ENCODE data around the gene SLC2A3.

DNA sequence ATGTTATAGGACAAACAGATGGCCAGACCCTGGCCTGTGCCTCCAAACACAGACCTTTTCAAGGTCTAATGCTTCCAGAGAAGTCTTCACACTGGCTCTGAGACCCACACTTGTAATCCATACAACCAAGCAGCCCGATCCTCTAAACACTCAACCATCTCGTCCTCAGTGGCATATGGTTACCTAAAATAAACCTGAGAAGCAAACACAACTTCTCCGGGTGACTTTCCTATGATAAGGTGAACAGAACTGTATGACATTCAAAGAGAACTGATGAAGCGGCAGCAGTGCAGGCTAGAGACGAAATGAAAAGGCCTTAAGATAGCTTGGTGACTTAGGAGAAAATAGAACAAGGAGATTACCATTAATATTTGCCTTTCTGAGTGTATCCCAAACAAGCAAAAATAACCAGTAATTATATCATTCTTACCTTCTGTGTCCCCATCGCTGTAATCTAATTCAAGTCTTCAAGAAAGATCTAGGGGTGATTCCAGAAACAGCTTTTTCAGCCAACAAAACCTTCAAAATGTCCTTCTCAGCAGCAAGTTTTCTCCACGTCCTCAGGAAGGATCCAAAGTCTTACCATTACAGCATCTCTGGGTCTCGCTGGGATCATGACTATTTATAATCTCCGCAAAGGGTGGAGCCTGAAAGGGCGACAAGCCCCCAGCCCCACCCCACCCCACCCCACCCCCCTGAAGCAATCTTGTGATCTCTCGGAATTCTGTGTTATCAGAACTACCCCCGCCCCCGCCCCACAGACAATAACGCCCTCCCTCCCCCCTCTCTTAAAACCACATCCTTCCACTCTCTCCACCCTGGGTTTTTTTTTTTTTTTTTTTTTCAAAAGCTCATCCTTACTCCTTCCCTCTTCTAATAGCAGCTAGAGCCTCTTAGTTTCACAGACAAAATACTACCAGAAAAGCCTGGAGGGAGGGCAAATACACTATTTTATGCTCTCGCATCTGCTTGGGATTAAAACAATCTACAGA lies at the start of gene SLC2A3:
- TF ChIP-seq EP300 (IDR thresholded peaks at IDR 0.05) (no peak), POLR2A (IDR thresholded peaks at IDR 0.05) (peak; percentile 54 to 88), POLR2AphosphoS5 (IDR thresholded peaks at IDR 0.05) (peak; percentile 67 to 78 (median 71))
- TF ChIP-seq, protein P1, sequence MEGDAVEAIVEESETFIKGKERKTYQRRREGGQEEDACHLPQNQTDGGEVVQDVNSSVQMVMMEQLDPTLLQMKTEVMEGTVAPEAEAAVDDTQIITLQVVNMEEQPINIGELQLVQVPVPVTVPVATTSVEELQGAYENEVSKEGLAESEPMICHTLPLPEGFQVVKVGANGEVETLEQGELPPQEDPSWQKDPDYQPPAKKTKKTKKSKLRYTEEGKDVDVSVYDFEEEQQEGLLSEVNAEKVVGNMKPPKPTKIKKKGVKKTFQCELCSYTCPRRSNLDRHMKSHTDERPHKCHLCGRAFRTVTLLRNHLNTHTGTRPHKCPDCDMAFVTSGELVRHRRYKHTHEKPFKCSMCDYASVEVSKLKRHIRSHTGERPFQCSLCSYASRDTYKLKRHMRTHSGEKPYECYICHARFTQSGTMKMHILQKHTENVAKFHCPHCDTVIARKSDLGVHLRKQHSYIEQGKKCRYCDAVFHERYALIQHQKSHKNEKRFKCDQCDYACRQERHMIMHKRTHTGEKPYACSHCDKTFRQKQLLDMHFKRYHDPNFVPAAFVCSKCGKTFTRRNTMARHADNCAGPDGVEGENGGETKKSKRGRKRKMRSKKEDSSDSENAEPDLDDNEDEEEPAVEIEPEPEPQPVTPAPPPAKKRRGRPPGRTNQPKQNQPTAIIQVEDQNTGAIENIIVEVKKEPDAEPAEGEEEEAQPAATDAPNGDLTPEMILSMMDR (IDR thresholded peaks at IDR 0.05) = no peak

Data from suprapubic skin (tissue), 4 donors.